ENCODE data around the gene PRDX1. TPM values are rescaled to one million over a fixed set of nuclear protein-coding genes. Genes with fewer than 3 reads are reported as not detected.
"Not testable (repeated sequence)": the region's sequence is repeated elsewhere in the genome, so short reads cannot be mapped to it uniquely, and the experiment has no call there.

PRDX1 gene
- total RNA-seq, 2 experiments from 2014 or later = 746 to 755 TPM

- Mint-ChIP-seq H3K9me3 (no peaks in the 10 kb centered on the region), H3K27me3 (no peaks in the 10 kb centered on the region), H3K27ac (no peak overlapping the region), H3K36me3 (no peaks in the 10 kb centered on the region), H3K4me3 (no peak overlapping the region), H3K4me1 (peaks cover 9% of the 10 kb centered on the region)
- DNase-seq = no peak
Measured at GRCh38 chr1:45470306-45470798, 51.3 kb downstream of the PRDX1 start.

DNA sequence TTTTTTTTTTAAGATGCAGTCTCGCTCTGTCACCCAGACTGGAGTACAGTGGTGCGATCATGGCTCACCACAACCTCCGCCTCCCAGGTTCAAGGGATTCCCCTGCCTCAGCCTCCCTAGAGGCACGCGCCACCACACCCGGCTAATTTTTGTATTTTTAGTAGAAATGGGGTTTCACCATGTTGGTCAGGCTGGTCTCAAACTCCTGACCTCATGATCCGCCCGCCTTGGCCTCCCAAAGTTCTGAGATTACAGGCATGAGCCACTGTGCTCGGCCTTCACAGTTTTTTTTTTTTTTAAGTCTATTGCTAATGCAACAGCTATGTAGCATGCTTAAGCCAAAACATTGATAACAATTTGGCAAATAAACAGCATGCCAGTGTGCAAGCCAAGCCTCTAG, 54.3 kb downstream of the PRDX1 start:
- H3K27me3 Mint-ChIP-seq, H3K36me3 Mint-ChIP-seq, H3K4me1 Mint-ChIP-seq, DNase-seq, H3K27ac Mint-ChIP-seq, H3K9me3 Mint-ChIP-seq, H3K4me3 Mint-ChIP-seq: not testable (repeated sequence)

GRCh38 chr1:45465277-45465676, 56.4 kb downstream of the PRDX1 start:
- Mint-ChIP-seq H3K27me3 (no peaks in the 10 kb centered on the region), H3K4me1 (peaks cover under 1% of the 10 kb centered on the region), H3K27ac (no peak overlapping the region), H3K4me3 (no peak overlapping the region), H3K36me3 (no peaks in the 10 kb centered on the region), H3K9me3 (no peaks in the 10 kb centered on the region)
- DNase-seq = no peak

Other genes starting within 250 kb of the PRDX1 start
- gene HPDL, start 195.0 kb downstream of the PRDX1 start, total RNA-seq = 10 to 100 TPM; 51.8 to 53.0 TPM
- 10 to 100 TPM; 54.8 to 54.9 TPM for gene TOE1, start 181.7 kb downstream of the PRDX1 start, total RNA-seq
- gene MUTYH, start 181.4 kb downstream of the PRDX1 start, total RNA-seq = 10 to 100 TPM; 54.4 to 57.9 TPM
- gene TESK2, start 30.7 kb downstream of the PRDX1 start, total RNA-seq = 1 to 10 TPM; 2.4 to 2.9 TPM
- gene CCDC163, start 21.8 kb downstream of the PRDX1 start, total RNA-seq = 1 to 10 TPM; 5.2 to 5.5 TPM
- gene MMACHC, start 21.6 kb downstream of the PRDX1 start, total RNA-seq = 10 to 100 TPM; 10.3 to 10.5 TPM
- 100 to 1,000 TPM; 181 to 203 TPM for gene AKR1A1, start 28.9 kb upstream of the PRDX1 start, total RNA-seq
- 100 to 1,000 TPM; 274 to 278 TPM for gene NASP, start 62.2 kb upstream of the PRDX1 start, total RNA-seq
- 1 to 10 TPM; 1.1 to 1.2 TPM for gene CCDC17, start 102.2 kb upstream of the PRDX1 start, total RNA-seq
- gene GPBP1L1, start 164.6 kb upstream of the PRDX1 start, total RNA-seq = 10 to 100 TPM; 82.4 to 90.5 TPM
- 10 to 100 TPM; 43.0 to 45.2 TPM for gene TMEM69, start 166.3 kb upstream of the PRDX1 start, total RNA-seq
- 10 to 100 TPM; 12.7 to 16.7 TPM for gene IPP, start 228.8 kb upstream of the PRDX1 start, total RNA-seq

All from activated naive CD8-positive, alpha-beta T cell treated with anti-CD3 and anti-CD28 coated beads for 36 hours (primary cell).